Globus pallidus (tissue), 1 donor: Measurements from ENCODE around the gene THSD7A.

Experiments
- DNase-seq: peaks from one replicate; pipeline ENCODE4 v3.0.0-alpha.2; 2015; ENCODE audit warnings: low spot score

Gene THSD7A

GRCh38 chr7:11751807-11752389 lies 80.1 kb downstream of the THSD7A start:
- DNase-seq = no peak

GRCh38 chr7:11751315-11751714 lies 80.7 kb downstream of the THSD7A start:
- DNase-seq = no peak

GRCh38 chr7:11750191-11750590 lies 81.8 kb downstream of the THSD7A start:
- DNase-seq = no peak

- DNase-seq = no peak
These were observed 82.4 kb downstream of the THSD7A start for GRCh38 chr7:11749629-11750028.

GRCh38 chr7:11748884-11749283 lies 83.1 kb downstream of the THSD7A start:
- DNase-seq = no peak

GRCh38 chr7:11747715-11748485 lies 84.1 kb downstream of the THSD7A start:
- no peak for DNase-seq

- DNase-seq = no peak
These were observed 85.4 kb downstream of the THSD7A start for GRCh38 chr7:11746591-11746990.

GRCh38 chr7:11743548-11743947 lies 88.5 kb downstream of the THSD7A start:
- no peak for DNase-seq

GRCh38 chr7:11743016-11743415 lies 89.0 kb downstream of the THSD7A start:
- DNase-seq = no peak

- no peak for DNase-seq
These were observed 89.5 kb downstream of the THSD7A start for GRCh38 chr7:11742496-11742895.

- DNase-seq = no peak
These were observed 94.3 kb downstream of the THSD7A start for GRCh38 chr7:11737723-11738122.

GRCh38 chr7:11732207-11732606 lies 99.8 kb downstream of the THSD7A start:
- no peak for DNase-seq

GRCh38 chr7:11730725-11731124 lies 101.3 kb downstream of the THSD7A start:
- no peak for DNase-seq

GRCh38 chr7:11727864-11728263 lies 104.1 kb downstream of the THSD7A start:
- no peak for DNase-seq

GRCh38 chr7:11726794-11727155 lies 105.2 kb downstream of the THSD7A start:
- DNase-seq = no peak

- DNase-seq = no peak
These were observed 105.8 kb downstream of the THSD7A start for GRCh38 chr7:11726001-11726793.

- no peak for DNase-seq
These were observed 115.8 kb downstream of the THSD7A start for GRCh38 chr7:11716185-11716584.

GRCh38 chr7:11714676-11715075 lies 117.3 kb downstream of the THSD7A start:
- no peak for DNase-seq

GRCh38 chr7:11714205-11714604 lies 117.8 kb downstream of the THSD7A start:
- DNase-seq = no peak

- no peak for DNase-seq
These were observed 118.6 kb downstream of the THSD7A start for GRCh38 chr7:11713352-11713751.

GRCh38 chr7:11710377-11710776 lies 121.6 kb downstream of the THSD7A start:
- no peak for DNase-seq

- no peak for DNase-seq
These were observed 122.8 kb downstream of the THSD7A start for GRCh38 chr7:11709196-11709595.

GRCh38 chr7:11707606-11708193 lies 124.3 kb downstream of the THSD7A start:
- no peak for DNase-seq
